Neural progenitor cell (in vitro differentiated cells): ENCODE data around the gene RPS6KA1.

Experiments
- EZH2phosphoT487 ChIP-seq: fragments of 200-600 bp; sonication (generic); IDR thresholded peaks from 2 replicates; pipeline ENCODE4 v1.6.1; 2017; ENCODE audit warnings: antibody characterized with exemption
- TF ChIP-seq, protein P1 (sequence below): fragments of 200-600 bp; sonication (generic); IDR thresholded peaks from 2 replicates; pipeline ENCODE4 v1.5.1; 2017; ENCODE audit warnings: antibody characterized with exemption, mild to moderate bottlenecking

DNA sequence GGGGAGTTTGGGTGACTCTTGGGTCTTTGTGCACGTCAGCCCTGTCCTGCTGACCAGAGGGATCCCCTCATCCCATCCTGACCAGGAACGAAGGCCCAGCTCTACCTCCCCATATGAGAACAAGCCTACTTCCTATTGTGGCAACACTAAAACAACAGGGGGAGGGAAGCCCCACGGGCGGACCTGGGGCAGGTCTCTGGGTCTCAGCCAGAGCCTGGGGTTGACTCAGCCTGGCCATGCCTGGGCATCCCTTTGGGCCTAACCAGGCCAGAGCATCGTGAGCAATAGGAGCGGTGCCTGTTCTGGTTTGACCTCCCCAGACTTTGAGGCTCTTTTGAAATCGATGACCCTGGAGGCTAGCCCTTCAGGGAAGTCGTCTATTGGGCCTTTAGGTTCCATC lies 16.8 kb downstream of the RPS6KA1 start:
- TF ChIP-seq, protein P1, sequence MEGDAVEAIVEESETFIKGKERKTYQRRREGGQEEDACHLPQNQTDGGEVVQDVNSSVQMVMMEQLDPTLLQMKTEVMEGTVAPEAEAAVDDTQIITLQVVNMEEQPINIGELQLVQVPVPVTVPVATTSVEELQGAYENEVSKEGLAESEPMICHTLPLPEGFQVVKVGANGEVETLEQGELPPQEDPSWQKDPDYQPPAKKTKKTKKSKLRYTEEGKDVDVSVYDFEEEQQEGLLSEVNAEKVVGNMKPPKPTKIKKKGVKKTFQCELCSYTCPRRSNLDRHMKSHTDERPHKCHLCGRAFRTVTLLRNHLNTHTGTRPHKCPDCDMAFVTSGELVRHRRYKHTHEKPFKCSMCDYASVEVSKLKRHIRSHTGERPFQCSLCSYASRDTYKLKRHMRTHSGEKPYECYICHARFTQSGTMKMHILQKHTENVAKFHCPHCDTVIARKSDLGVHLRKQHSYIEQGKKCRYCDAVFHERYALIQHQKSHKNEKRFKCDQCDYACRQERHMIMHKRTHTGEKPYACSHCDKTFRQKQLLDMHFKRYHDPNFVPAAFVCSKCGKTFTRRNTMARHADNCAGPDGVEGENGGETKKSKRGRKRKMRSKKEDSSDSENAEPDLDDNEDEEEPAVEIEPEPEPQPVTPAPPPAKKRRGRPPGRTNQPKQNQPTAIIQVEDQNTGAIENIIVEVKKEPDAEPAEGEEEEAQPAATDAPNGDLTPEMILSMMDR = no peak
- TF ChIP-seq EZH2phosphoT487 = no peak
